GM18867 (cell line): ENCODE results near the gene SAFB.
"Not testable (repeated sequence)": the region's sequence is repeated elsewhere in the genome, so short reads cannot be mapped to it uniquely, and the experiment has no call there.

Experiments used
- ATAC-seq: cut with Tn5 transposase; IDR thresholded peaks from one replicate; pipeline ENCODE4 v1.9.1; 2021; ENCODE audit warnings: mild to moderate bottlenecking, moderate library complexity; ENCODE audit not compliant: unreplicated experiment

The SAFB gene

DNA sequence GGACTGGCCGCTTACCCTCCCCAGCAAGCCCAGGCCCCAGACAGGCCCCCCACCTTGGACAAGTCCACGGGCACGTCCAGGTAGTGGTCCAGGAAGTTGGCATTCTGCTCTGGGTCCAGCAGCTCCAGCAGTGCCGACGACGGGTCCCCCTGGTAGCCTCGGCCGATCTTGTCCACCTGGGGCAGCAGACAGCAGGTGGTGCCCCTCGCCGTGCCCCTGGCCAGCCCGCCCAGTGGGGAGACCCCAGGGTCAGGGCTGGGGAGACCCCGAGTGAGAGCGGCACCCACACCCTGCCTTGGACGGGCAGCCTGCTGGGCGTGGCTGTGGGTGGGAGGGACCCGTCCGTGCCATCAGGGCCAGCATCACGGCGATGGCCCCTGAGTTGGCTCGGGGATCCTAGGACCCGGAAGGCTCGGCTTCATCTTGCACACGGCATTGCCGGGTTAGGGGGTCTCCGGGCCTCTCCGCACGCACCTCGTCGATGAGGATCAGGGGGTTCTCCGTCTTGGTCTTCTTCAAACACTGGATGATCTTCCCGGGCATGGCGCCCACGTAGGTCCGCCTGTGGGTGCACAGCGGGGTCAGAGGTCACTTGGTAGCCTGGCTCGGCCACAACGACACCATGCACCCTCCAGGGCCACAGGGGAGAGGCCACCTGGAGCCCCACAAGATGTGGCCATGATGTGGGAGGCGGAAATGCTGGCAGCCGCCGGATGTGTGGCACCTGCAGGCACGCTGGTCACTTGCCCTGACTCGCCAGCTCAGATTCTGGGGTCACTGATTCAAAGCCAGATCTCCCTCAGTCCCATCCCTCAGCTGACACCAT is 73.5 kb downstream of the SAFB start:
- no peak for ATAC-seq

DNA sequence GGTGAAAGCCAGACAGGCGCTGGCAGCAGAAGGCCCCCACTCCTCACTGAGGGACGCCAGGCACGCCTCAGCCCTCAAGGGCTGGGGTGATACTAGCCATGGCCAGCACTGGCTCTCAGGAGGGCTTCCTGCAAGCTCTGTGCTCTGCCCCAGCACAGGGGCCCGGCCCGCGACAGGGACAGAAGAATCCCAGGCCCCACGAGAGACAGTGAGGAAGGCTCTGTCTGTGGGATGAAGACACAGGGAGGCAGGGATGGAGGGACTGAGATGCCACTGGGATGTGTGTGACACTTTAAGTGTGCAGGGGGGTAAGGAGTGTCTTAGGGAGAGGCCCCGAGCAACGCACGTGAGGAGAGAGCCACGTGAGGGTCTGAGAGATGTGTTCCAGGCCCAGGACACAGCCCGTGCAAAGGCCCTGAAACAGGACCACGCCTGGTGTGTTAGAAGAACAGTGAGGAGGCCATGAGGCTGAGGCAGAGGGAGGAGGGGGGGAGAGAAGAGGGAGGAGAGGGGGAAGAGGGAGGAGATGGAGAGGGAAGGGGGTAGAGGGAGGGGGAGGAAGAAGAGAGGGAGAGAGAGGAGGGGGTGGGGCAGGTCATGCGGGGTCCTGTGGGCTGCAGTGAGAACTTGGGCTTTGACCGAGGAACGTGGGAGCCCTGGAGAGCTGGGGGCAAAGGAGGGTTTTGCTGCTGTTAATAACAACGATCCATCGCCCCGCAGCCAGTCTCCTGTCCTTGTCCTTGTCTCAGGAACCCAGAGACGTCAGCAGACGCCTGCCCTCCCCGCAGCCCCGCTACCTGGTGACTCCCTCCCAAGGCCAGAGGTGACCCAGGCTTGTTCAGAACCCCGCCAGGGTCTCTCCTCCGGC is 74.4 kb downstream of the SAFB start:
- ATAC-seq: no peak

DNA sequence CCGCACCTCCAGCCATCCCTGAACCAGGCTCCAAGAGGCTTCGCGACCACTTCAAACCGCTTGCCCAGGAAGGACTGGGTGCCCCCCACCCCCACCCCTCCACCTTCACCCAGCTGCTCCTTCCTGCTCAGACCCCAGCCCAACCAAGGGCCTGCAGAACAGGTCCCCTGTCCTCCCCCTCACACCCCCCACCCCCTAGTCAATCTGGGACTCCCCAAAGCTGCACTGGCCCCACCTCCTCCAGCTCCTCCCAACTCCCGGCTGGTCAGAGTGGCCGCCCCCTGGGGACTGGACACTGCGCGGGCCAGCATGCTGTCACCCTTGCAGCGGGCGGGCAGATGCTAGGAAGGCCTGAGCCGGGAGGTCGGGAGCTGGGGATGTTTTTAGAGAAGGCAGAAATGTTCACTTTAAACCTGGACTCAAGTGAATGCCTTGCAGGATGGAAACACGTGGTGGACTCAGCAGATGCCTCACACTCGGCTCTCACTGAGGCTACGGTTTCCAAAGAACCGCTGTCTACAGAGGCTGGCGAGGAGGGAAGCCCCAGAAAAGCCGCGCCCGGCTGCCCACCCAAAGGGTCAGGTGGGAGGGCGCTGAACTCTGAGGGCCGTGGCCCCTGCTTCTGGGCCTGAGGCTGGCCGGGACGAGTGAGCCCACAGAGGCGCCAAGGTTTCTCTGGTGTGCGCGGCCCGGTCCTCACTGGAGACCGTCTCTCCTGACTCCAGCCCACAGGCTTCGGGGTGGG is 75.2 kb downstream of the SAFB start:
- ATAC-seq: no peak

DNA sequence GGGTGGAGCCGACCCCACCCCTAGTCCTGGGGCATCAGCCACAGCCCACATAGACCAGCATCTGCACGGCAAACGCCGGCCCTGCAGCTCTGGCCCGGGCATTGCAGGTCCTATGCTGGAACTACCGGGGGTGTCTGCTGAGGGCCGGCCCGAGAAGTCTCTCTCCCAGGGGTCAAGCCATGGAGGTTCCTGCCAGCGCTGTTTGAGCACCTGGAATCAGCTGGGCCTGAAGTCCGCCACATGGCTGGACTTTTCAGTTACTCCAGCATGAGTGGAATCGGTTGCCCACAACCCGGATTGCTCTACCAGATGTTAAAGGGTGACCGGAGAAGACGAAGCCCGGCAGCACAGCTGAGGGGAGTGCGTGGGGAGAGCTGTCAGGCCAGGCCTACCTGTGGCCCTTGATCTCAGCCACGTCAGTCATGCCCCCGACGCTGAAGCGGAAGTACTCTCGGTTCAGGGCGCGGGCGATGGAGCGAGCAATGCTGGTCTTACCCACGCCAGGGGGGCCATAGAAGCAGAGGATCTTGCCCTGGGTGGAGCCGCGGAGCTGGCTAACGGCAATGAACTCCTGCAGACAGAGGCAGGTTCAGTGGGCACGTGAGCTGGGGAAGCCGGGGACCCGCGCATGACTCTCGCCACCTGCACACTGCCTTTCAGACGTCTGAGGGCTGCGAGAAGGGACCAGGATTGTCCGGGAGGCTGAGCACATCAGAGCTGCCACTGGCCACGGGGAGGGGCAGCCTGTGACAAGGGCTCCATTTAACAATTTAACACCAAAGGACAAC is 75.9 kb downstream of the SAFB start:
- no peak for ATAC-seq

DNA sequence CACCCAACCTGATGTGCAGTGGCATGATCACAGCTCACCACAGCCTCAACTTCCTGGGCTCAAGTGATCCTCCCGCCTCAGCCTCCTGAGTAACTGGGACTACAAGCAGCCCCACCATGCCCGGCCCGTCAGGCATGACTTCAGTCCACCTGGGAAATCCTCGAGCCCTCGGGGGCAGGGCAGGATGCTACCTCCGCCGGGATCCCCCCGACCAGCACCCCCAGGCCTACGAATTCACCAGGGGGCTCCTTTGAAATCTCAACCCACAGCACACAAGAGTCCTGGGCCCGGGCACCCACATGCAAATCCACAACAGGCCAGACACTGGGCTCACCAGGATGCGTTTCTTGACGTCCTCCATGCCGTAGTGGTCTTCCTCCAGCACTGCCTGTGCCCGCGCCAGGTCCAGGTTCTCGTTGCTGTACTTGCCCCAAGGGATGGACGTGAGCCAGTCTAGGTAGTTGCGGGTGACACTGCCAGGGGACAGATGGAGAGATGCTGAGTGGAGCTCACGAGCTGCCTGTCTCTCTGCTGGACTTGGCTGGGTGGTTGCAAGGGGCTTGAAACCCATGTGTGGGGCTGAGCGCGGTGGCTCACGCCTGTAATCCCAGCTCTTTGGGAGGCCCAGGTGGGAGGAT is 77.7 kb downstream of the SAFB start:
- ATAC-seq: no peak

DNA sequence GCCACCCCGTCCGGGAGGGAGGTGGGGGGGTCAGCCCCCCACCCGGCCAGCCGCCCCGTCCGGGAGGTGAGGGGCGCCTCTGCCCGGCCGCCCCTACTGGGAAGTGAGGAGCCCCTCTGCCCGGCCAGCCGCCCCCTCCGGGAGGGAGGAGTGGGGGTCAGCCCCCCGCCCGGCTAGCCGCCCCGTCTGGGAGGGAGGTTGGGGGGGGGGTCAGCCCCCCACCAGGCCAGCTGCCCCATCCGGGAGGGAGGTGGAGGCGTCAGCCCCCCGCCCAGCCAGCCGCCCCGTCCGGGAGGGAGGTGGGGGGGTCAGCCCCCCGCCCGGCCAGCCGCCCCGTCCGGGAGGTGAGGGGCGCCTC is 79.1 kb downstream of the SAFB start:
- not testable (repeated sequence) for ATAC-seq

DNA sequence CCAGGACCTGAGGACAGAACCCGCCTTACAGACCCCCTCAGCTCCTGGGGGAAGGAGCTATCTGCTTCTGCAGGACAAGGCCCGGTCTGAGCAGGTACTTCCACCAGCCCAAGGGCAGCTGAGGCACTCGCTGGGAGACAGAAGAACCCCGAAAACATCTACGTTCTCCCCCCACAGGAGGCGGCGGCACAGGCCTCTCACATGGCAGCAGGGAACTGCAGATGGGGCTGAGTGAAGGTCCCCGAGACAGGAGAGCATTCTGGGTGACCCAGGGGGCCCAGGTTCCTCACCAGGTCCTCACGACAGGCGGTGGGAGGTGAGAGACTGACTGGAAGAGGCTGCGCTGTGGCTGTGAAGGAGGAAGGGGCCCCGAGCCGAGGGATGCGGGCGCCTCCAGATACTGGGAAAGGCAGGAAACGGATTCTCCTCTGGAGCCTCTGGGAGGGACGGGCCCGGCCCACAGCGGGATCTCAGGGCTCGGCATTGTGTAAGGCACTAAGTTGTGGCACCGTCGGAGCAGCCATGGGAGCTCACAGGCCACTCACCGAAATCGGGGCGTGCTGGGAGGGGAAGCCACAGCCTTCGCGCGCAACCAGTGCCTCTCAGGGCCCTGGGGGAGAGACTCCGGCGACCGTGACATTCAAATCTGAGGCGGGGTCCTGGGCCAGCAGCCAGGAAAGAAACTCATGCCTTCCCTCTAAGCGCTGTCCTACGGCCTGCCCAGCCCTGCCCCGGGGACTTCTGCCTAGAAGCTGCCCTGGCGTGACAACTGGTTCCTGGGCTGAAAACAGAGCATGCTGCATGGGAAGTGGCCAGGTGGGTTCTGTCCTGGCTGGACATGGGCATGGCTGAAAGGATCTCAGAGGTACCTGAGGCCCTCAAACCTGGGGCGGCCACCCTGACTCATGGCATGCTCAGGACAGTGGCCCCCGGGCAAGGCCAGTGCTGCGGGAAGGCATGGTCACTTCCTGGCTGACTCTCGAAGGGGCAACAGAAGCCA is 81.2 kb downstream of the SAFB start:
- ATAC-seq: no peak

DNA sequence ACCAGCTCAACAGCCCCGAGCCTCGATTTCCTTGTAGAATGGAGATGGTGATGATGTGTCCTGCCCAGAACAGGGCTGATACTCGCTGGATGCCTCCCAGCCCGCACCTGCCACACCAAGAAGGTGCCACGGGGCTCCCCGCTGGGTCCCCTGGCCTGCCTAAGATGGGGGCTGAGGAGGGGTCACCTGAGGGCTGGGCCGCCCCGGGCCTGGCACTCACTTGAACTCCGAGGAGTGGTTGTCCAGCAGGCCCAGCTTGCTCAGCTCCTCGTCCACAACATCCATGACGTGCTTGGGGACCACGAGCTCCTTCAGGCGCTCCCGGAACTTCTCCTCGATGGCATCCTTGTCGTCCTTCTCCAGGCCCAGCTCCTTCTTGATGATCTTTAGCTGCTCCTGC is 82.7 kb downstream of the SAFB start:
- ATAC-seq: no peak

DNA sequence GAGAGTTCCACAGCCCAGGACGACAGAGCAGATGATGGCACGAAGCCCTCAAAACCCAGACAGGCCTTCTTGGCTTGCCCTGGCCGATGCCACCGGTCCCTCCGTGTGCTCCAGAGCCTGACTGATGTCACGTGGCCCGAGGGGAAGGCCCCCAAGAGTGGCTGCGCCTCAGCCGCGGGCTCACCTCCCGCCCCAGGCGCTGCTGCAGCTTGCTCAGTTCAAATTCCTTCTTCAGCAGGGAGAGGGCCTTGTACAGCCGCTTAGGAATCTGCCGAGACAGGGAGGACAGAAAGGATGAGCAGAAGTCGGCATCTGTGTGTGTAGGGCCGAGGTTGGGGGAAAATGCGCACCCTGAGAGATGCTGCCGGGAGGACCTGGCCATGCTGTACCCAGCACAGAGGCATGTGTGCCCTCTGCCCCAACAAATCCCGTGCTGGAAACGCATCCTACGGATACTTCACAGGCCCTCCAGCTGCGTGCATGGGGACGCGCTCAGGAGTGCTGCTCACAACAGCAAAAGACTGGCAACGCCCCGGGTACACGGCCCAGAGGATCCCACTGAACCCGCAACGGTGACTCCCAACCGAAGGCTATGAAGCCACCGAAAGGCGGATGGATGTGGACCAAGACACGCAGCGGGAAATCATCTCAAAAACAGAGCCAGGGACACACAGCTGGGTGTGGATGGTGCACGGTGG is 84.1 kb downstream of the SAFB start:
- ATAC-seq: no peak

DNA sequence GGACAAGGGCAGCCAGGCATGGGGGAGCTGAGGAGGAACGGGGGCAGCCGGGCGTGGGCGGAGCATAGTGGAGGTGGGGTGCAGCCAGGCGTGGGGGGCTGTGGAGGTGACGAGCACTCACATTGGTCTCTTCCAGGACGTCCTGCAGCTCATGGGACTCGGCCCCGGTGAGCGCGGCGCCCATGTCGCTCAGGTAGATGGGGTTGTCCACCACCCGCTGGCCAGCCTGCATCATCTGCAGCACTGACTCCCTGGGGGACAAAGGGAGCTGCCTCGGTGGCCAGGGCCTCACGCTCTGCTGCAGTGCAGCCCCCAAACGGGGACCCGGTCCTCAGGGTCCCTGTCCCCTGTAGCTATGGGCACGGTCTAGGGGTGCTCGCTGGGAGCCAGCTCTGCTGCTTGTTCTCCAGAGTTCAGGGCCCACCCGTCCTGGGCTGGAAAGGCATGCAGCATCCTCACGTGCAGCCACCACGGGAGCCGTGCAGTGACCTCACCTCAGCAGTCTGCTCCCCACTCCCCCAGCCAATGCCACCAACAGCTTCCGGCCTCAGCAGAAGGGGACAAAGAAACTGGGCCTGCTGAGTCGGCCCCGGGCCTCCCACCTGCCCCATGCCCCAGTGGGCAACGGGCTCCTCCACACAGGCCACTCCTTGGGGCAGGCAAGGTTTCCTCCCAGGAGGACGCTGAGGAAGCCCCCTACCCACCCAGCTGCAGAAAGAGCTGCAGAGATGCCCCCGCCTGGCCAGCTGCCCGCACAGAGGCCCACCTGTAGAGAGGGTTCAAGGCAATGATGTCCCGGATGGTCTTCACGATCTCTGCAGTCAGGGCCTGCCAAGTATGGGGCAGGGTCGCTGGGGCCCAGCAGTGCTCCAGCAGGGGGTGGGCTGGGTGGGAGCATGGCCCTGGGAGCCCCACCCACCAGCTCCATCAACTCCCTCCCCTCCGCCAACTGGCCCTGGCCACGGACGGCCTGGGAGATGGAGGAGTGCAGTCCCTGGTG is 85.0 kb downstream of the SAFB start:
- ATAC-seq: no peak

DNA sequence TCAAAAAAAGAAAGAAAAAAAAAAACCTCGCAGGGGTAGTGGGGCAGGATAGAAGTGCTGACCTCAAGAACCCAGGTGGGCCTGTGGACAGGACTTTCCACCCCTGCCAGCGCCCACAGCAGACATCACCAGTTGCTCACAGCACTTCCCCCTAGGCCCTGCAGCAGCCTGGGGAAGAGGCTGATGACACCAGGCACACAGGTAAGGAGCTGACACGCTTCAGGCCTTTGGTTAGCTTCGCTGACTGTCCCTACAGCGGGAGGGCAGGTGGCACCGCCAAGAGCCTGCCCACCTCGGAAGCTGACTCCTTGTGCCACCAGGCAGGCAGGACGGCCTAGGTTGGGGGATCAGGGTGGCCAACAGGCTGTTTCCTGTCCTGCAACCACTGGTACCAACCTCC is 88.1 kb downstream of the SAFB start:
- ATAC-seq: no peak

DNA sequence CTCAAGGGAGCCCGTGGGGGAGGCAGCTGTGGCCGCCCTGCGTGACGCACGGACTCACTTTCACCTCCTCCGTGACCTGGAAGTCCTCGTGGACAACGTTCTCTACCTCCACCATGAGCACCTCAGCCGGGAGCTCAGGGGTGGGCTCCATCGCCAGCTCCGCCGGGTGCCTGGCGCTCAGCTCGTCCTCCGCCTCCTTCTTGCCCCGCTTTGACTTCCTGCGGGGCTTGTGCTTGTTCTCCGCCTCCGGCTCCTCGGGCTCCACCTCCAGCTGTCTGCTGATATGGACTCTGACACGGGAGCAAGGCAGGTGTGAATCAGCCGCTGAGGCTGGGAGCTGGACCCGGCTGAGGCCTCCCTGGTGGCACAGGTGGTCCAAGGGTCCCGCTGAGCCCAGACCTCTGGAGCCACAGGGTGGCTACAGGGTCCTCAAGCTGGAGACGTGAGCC is 88.9 kb downstream of the SAFB start:
- ATAC-seq: no peak

DNA sequence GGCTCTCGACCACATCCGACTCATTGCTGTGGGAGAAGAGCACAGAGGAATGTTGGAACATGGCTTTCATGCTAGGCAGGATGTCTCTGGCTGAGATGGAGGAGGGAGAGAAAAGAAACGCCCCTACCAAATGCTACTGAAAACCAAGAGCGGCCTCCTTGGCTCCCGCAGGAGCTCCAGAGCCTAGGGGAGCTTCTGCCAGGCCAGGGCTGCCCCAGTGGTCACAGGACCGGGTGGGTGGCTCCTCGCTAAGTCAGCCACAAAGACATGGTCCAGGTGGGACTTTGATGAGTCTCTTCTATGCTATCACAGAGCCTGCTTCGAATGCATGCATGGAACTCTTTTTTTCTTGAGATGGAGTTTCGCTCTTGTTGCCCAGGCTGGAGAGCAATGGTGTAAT is 90.3 kb downstream of the SAFB start:
- ATAC-seq: no peak

DNA sequence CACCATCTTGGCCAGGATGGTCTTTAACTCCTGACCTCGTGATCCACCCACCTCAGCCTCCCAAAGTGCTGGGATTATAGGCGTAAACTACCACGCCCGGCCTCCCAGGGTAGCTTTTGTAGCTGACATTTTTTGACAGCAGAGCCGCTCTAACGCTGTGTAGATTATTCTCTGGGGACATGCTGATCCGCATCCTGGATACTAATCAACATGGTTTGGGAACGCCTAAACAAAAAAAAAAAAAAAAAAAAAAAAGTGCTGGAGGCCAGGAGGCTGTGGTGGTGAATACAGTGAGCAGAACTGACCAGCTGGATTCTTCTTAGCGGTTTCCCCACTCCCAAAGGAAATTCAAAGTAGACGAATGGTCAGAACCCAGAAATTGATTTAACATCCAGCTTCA is 91.9 kb downstream of the SAFB start:
- no peak for ATAC-seq

DNA sequence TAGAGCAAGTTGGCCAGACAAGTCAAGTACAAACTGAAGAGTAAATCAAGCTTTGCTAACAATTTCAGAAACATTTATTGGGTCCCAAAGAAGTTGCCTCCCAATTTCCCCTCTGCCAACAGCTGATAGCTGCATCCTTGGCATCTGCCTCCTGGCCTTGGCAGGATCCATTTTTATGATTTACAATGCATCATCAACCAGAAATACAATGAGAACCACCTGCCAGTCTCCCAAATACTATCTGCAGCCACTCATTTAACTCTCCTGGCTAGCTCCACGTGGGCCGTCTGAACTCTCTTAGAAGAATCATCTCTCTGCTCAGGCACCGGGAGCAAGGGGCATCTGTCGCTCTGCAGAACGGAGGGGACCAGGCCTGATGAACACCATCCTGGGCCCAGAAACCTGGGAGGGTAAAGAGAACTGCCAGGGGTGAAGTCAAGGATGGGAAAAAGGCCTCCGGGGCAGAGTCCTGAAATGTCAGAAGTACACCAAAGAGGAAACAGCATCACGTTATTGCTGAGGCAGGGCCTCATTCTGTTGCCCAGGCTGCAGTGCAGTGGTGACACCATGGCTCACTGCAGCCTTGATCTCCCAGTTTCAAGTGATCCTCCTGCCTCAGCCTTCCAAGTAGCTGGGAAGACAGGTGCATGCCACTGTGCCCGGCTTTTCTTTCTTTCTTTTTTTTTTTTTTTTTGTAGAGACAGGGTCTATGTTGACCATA is 94.5 kb downstream of the SAFB start:
- no peak for ATAC-seq
